HL-60 (cell line): ENCODE measurements around the gene SDK1.

ENCODE experiments used
- DNase-seq, 2 experiments: peaks; one replicate each; pipeline ENCODE4 v3.0.0-alpha.2; 2010 to 2020; ENCODE audit warnings: low read depth in 1 of 2, low spot score in 1 of 2
- H3K27ac ChIP-seq: fragments of 250-450 bp; sonication (Bioruptor Pico); replicated peaks from 2 replicates; pipeline ENCODE4 v1.5.1; 2020; ENCODE audit warnings: mild to moderate bottlenecking, moderate library complexity
- H3K27me3 ChIP-seq: fragments of 250-450 bp; sonication (Bioruptor Pico); 2 replicates; pipeline ENCODE4 v1.5.1; 2021; ENCODE audit warnings: mild to moderate bottlenecking, moderate library complexity; ENCODE audit not compliant: insufficient read depth, poor library complexity, severe bottlenecking
- H3K4me3 ChIP-seq: replicated peaks from 2 replicates; pipeline ENCODE4 v1.5.1; 2011; ENCODE audit warnings: mild to moderate bottlenecking, control low read depth, low read length; ENCODE audit not compliant: insufficient read depth
- GABPA ChIP-seq: IDR thresholded peaks from 2 replicates; pipeline ENCODE4 v1.6.1; 2012; ENCODE audit warnings: low read depth
- POLR2AphosphoS5 ChIP-seq: IDR thresholded peaks from 2 replicates; pipeline ENCODE4 v1.6.1; 2012; ENCODE audit warnings: low read depth
- SPI1 ChIP-seq: IDR thresholded peaks from 2 replicates; pipeline ENCODE4 v1.6.1; 2012; ENCODE audit warnings: low read depth, mild to moderate bottlenecking, borderline replicate concordance
- TF ChIP-seq, protein P1 (sequence below): IDR thresholded peaks from 2 replicates; pipeline ENCODE4 v1.6.1; 2012; ENCODE audit warnings: low read depth; ENCODE audit not compliant: insufficient replicate concordance
- TF ChIP-seq, protein P2 (sequence below): IDR thresholded peaks from one replicate; pipeline ENCODE4 v1.5.1; 2011; ENCODE audit warnings: low read length, control low read depth, inconsistent platforms; ENCODE audit not compliant: insufficient read depth

SDK1 gene

DNA sequence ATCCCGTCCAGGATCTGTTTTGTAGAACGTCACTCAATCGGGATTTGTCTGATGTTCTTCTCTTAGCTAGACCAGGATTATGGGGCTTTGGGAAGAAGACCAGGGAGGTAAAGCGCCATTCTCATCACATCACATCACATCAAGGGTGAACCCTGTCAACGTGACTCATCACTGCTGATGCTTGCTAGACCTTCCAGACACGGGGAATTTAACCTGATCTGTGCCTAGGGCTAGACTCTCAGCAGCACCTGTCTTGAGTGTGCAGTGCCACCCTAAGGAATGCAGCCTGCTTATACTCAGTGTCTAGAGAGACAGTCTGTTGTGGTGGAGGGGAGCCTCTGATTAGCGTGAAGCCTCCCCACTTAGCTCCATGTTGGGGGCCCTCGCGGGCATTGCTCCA, 702.5 kb downstream of the SDK1 start:
- no peak for DNase-seq
- TF ChIP-seq SPI1 (no peak), GABPA (no peak), POLR2AphosphoS5 (no peak)
- TF ChIP-seq, protein P1, sequence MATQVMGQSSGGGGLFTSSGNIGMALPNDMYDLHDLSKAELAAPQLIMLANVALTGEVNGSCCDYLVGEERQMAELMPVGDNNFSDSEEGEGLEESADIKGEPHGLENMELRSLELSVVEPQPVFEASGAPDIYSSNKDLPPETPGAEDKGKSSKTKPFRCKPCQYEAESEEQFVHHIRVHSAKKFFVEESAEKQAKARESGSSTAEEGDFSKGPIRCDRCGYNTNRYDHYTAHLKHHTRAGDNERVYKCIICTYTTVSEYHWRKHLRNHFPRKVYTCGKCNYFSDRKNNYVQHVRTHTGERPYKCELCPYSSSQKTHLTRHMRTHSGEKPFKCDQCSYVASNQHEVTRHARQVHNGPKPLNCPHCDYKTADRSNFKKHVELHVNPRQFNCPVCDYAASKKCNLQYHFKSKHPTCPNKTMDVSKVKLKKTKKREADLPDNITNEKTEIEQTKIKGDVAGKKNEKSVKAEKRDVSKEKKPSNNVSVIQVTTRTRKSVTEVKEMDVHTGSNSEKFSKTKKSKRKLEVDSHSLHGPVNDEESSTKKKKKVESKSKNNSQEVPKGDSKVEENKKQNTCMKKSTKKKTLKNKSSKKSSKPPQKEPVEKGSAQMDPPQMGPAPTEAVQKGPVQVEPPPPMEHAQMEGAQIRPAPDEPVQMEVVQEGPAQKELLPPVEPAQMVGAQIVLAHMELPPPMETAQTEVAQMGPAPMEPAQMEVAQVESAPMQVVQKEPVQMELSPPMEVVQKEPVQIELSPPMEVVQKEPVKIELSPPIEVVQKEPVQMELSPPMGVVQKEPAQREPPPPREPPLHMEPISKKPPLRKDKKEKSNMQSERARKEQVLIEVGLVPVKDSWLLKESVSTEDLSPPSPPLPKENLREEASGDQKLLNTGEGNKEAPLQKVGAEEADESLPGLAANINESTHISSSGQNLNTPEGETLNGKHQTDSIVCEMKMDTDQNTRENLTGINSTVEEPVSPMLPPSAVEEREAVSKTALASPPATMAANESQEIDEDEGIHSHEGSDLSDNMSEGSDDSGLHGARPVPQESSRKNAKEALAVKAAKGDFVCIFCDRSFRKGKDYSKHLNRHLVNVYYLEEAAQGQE: no peak
- TF ChIP-seq, protein P2, sequence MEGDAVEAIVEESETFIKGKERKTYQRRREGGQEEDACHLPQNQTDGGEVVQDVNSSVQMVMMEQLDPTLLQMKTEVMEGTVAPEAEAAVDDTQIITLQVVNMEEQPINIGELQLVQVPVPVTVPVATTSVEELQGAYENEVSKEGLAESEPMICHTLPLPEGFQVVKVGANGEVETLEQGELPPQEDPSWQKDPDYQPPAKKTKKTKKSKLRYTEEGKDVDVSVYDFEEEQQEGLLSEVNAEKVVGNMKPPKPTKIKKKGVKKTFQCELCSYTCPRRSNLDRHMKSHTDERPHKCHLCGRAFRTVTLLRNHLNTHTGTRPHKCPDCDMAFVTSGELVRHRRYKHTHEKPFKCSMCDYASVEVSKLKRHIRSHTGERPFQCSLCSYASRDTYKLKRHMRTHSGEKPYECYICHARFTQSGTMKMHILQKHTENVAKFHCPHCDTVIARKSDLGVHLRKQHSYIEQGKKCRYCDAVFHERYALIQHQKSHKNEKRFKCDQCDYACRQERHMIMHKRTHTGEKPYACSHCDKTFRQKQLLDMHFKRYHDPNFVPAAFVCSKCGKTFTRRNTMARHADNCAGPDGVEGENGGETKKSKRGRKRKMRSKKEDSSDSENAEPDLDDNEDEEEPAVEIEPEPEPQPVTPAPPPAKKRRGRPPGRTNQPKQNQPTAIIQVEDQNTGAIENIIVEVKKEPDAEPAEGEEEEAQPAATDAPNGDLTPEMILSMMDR: no peak
- Histone ChIP-seq H3K4me3 (no peak overlapping the region), H3K27ac (no peak overlapping the region), H3K27me3 (no peaks in the 10 kb centered on the region)

DNA sequence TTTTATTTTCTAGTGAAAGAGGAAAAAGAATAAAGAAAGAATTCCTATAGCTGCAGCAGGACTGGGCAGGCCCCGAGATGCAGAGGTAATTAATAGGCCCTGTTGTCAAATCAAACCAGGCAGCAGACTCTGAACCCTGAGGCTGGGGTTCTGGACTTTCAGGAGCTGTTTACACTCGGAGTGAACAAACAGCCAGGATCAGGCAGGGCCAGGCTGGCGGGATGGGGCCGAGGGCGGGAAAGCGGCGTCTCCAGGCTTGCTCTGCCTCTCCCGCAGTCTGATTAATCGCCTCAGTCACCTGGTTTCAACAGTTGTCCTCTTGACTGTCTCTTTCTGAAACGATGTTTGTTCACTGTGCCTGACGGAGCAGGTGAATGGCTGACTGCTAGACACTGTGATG, 705.6 kb downstream of the SDK1 start:
- Histone ChIP-seq H3K27me3 (no peaks in the 10 kb centered on the region), H3K4me3 (no peak overlapping the region), H3K27ac (no peak overlapping the region)
- TF ChIP-seq, protein P2: no peak
- TF ChIP-seq POLR2AphosphoS5 (no peak), GABPA (no peak), SPI1 (no peak)
- TF ChIP-seq, protein P1: no peak
- DNase-seq: no peak

DNA sequence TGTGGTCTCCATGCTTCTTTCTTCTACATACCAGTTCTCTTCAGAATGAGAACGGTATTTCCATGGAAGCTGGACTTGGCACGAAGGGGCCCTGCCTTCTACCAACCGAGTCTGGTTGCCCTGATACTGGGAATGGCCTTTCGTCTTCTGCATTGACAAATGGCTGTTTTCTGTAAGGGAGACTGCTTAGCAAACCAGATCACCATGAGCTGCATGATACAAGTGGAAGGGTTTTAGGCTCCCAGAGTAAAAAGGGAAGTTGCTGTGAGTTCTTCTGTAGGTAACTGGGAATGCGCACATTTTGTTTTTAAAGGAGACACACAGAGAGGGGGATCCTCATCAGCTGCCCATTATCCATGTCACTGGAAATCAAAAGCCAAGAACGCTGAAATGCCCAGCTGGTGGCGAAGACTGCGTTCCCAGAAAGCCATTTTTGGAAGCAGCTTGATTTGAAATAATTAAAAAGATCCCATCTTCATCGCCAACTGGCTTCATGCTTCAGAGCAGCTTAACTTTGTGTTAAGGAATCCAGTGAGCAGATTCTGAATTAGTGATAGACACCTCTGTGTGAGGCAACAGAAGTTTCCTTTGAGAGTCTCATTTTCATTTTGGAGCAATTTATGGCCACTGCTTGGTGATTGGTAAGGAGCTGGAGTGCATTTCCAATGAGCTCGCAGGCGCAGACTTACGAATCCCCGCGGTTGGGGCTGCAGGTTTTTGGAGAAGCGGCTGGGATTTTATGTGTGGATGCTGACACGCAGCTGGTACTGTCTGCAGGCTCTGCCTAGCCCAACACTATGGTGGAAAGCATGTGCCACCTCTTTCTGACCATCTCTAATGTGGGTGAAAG, 708.4 kb downstream of the SDK1 start:
- Histone ChIP-seq H3K27me3 (no peaks in the 10 kb centered on the region), H3K27ac (no peak overlapping the region), H3K4me3 (no peak overlapping the region)
- DNase-seq: no peak
- TF ChIP-seq, protein P1: no peak
- TF ChIP-seq SPI1: no peak
- TF ChIP-seq, protein P2: no peak
- TF ChIP-seq POLR2AphosphoS5: no peak
- no peak for TF ChIP-seq GABPA
